Heart left ventricle (tissue), 13 donors: ENCODE measurements around the gene CCNYL1.

Experiments used
- CTCF ChIP-seq, 12 donors: fragments of 200-600 bp; sonication (generic) in 4 of 12; IDR thresholded peaks; one replicate each; pipeline versions ENCODE4 v1.5.0 to v1.8.0; 2018 to 2022; ENCODE audit warnings: antibody characterized with exemption in 12 of 12, mild to moderate bottlenecking in 5 of 12
- POLR2A ChIP-seq, 2 donors: fragments of 450-650 bp; IDR thresholded peaks; one replicate each; pipeline ENCODE4 v1.6.1; 2017; ENCODE audit warnings: antibody characterized with exemption in 2 of 2, mild to moderate bottlenecking in 2 of 2, moderate library complexity in 2 of 2
- donor health status: ischemic (EF 13 %, LVEDD 7.1; RV severe dilation, severe dysfunction).
- donor health status: DM: no; HTN: yes; CAD: no.
- donor health status: DM: no; HTN: no; CAD: no.
- donor health status: ischemic (EF 25% LVEDD 6.9; RV normal size, moderate dysfunction).
- donor health status: ischemic (EF 25% LVEDD 5.7; RV mildly dilated, moderate dysfunction).
- donor health status: ischemic (EF 35%, LVEDD 5.7; RV mildly dilated, moderate dysfunction).
- donor health status: nonischemic (EF 11% LVEDD 7.7; RV severe dilation, severe dysfunction).
- donor health status: DM: yes; HTN: yes; CAD: no.
- donor health status: PGD.
- donor health status: ischemic (EF 29% LVEDD 5.4; RV normal size, mild dysfunction).
- donor health status: nonischemic (EF 23%, LVEDD 6.1; RV moderate dilation, normal function).

- TF ChIP-seq POLR2A (IDR thresholded peaks at IDR 0.05), result no peak
- no peak for TF ChIP-seq CTCF (IDR thresholded peaks at IDR 0.05)
These were observed 43.3 kb downstream of the CCNYL1 start for GRCh38 chr2:207754498-207755383.
